Cortex of kidney (tissue), 1 donor: ENCODE results near the gene NR2C2AP.
"Not testable (repeated sequence)": the region's sequence is repeated elsewhere in the genome, so short reads cannot be mapped to it uniquely, and the experiment has no call there.

Experiments used
- DNase-seq: peaks from one replicate; lab custom pipeline; 2025; lab: John Stamatoyannopoulos, UW

Gene NR2C2AP

GRCh38 chr19:19203012-19203856 lies at the start of gene NR2C2AP:
NR2C2AP (minus strand) TSS chr19:19203414; CDS start chr19:19203060, 354 bp downstream.
- peak; percentile 66 for DNase-seq

GRCh38 chr19:19250196-19250801 lies 47.1 kb upstream of the NR2C2AP start:
- no peak for DNase-seq

GRCh38 chr19:19240476-19240875 lies 37.3 kb upstream of the NR2C2AP start:
- DNase-seq = no peak

GRCh38 chr19:19239675-19240074 lies 36.5 kb upstream of the NR2C2AP start:
- no peak for DNase-seq

- DNase-seq = no peak
These were observed 35.1 kb upstream of the NR2C2AP start for GRCh38 chr19:19238126-19238894.

GRCh38 chr19:19236173-19236572 lies 33.0 kb upstream of the NR2C2AP start:
- no peak for DNase-seq

GRCh38 chr19:19234220-19234816 lies 31.1 kb upstream of the NR2C2AP start:
- no peak for DNase-seq

GRCh38 chr19:19232261-19232721 lies 29.1 kb upstream of the NR2C2AP start:
- DNase-seq = no peak

- no peak for DNase-seq
These were observed 27.8 kb upstream of the NR2C2AP start for GRCh38 chr19:19230999-19231398.

GRCh38 chr19:19229701-19230100 lies 26.5 kb upstream of the NR2C2AP start:
- DNase-seq = no peak

GRCh38 chr19:19227217-19227616 lies 24.0 kb upstream of the NR2C2AP start:
- DNase-seq = no peak

- DNase-seq = no peak
These were observed 23.4 kb upstream of the NR2C2AP start for GRCh38 chr19:19226663-19227062.

GRCh38 chr19:19226204-19226603 lies 23.0 kb upstream of the NR2C2AP start:
- no peak for DNase-seq

GRCh38 chr19:19224852-19225494 lies 21.8 kb upstream of the NR2C2AP start:
- DNase-seq = no peak

GRCh38 chr19:19224150-19224851 lies 21.1 kb upstream of the NR2C2AP start:
- no peak for DNase-seq

GRCh38 chr19:19223636-19224035 lies 20.4 kb upstream of the NR2C2AP start:
- no peak for DNase-seq

- DNase-seq = no peak
These were observed 19.8 kb upstream of the NR2C2AP start for GRCh38 chr19:19223060-19223459.

GRCh38 chr19:19221000-19221399 lies 17.8 kb upstream of the NR2C2AP start:
- DNase-seq = not testable (repeated sequence)

- DNase-seq = no peak
These were observed 15.7 kb upstream of the NR2C2AP start for GRCh38 chr19:19218911-19219310.

GRCh38 chr19:19217099-19217498 lies 13.9 kb upstream of the NR2C2AP start:
- no peak for DNase-seq

GRCh38 chr19:19215792-19216191 lies 12.6 kb upstream of the NR2C2AP start:
- no peak for DNase-seq
